ENCODE data around the gene TUBB3.

The TUBB3 gene

DNA sequence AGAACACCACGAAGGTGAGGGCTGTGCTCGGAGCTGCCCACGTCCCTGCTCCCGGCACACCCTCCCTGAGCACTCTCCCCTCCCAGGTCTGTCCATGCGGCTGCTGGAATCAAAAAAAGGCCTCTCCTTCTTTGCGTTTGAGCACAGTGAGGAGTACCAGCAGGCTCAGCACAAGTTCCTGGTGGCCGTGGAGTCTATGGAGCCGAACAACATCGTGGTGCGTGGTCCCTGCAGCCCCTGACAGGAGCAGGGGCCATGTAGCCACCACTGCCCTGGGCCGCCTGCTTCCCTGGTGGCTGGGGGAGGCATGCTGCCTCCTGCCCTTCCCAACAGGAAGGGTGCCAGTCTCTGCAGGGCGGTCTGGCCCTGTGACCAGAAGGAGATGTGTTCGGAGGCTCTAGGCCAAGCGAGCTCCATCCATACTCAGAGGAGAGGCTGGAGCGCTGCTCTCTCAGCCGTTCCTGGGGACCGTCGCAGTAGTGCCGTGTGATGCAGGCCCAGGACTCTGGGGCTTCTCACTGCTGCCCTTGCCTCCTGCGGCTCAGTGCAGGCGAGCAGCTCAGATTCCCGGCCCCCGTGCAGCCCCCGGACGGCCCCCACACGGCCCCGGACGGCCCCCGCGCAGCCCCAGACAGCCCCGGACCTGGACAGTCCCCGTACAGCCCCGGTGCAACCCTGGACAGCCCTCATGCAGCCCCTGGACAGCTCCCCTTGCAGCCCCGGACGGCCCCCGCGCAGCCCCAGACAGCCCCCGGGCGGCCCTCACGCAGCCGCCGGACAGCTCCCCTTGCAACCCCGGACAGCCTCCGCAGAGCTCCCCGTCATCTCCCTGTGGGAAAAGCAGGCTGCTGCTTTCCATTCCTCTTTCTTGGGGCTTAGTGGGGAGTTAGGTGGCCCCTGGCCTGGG lies 29.2 kb upstream of the TUBB3 start:
- no peak for DNase-seq
- no peak overlapping the region for H3K4me3 Mint-ChIP-seq
- ATAC-seq = no peak
- no peak overlapping the region for H3K27ac Mint-ChIP-seq
- H3K27me3 Mint-ChIP-seq = no peaks in the 10 kb centered on the region
- no peaks in the 10 kb centered on the region for H3K9me3 Mint-ChIP-seq
- H3K4me1 Mint-ChIP-seq = peaks cover 12% of the 10 kb centered on the region
- peaks cover 37% of the 10 kb centered on the region for H3K36me3 Mint-ChIP-seq (ENCODE audit: low read depth)

DNA sequence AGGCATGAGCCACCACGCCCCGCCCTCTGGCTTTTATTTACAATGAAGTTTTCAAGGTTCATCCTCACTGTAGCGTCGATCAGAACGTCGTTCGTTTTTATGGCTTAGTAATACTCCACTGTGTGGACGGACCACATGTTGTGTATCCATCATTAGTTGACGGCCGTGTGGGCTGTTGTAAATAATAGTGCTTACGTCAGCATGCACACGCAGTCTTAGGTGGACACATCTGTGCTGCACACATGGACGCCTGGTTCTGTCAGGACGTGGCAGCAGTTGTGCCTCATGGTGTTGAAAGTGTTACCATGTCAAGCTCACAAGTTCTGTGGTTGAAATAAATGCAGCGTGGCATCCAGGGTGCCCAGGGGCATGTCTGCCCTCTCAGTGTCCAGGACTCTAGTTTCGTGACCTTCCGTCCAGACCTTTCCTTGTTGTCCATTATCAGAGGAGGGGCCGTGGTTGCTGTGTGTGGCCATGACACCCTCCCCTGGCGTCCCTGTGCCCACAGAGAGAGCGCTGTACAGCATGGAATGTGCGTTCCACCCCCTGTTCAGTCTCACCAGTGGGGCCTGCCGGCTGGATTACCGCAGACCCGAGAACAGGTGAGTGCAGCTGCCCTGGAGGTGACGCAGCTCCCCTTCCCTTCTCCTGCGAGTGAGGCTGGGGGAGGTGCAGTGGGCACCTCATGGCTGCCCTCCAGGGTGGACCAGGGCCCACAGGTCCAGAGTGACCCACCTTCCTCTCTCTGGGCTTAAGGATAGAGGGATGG lies 27.5 kb upstream of the TUBB3 start:
- DNase-seq (no peak), ATAC-seq (no peak)
- Mint-ChIP-seq H3K27ac (no peak overlapping the region), H3K9me3 (no peaks in the 10 kb centered on the region), H3K27me3 (no peaks in the 10 kb centered on the region), H3K36me3 (ENCODE audit: low read depth) (peaks cover 45% of the 10 kb centered on the region), H3K4me3 (no peak overlapping the region), H3K4me1 (peaks cover 13% of the 10 kb centered on the region)

DNA sequence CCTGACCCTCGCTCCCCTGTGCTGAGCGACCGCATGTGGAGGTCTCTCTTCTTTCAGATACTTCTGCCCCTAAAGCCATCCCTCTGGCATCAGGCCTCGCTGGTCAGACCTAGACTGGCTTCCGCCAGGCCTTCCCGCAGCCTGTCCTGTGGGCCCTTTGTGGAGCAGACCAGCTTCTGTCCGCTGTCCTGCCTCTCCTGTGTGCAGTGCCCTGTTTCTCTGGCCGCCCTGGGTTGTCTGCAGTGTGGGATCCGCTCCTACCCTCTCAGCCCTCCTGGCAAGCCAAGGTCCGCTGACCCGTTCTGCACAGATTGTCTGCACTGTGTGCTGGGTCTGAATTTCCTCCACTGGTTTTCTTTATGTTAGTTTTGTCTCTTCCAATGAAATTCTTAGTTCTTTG lies 25.9 kb upstream of the TUBB3 start:
- peaks cover 36% of the 10 kb centered on the region for H3K36me3 Mint-ChIP-seq (ENCODE audit: low read depth)
- H3K27me3 Mint-ChIP-seq = no peaks in the 10 kb centered on the region
- no peak overlapping the region for H3K4me3 Mint-ChIP-seq
- H3K4me1 Mint-ChIP-seq = peaks cover 10% of the 10 kb centered on the region
- no peaks in the 10 kb centered on the region for H3K9me3 Mint-ChIP-seq
- H3K27ac Mint-ChIP-seq = no peak overlapping the region
- DNase-seq = no peak
- no peak for ATAC-seq

DNA sequence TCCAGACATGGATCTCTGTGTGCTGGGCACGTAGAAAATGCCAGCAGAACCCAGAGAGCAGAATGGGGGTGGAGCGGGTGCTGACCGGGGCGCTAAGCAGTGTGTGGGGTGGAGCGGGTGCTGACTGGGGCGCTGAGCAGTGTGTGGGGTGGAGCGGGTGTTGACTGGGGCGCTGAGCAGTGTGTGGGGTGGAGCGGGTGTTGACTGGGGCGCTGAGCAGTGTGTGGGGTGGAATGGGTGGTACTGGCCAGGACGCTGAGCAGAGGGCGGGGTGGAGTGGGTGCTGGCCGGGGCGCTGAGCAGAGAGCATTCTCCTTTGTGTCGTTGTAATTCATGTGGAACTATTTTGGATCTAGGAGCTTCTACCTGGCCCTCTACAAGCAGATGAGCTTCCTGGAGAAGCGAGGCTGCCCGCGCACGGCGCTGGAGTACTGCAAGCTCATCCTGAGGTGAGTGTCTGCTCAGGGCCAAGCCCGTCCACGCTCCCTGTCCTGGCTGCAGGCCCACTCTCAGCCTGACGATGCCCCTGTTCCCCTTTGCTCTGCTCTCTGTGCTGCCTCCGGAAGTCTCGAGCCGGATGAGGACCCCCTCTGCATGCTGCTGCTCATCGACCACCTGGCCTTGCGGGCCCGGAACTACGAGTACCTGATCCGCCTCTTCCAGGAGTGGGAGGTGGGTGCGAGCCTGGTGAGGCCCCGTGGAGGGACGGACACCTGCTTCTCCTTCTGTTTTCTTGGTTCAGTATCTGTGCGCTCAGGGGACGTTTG lies 24.8 kb upstream of the TUBB3 start:
- H3K27me3 Mint-ChIP-seq = no peaks in the 10 kb centered on the region
- H3K4me3 Mint-ChIP-seq = no peak overlapping the region
- no peak for DNase-seq
- peaks cover 10% of the 10 kb centered on the region for H3K4me1 Mint-ChIP-seq
- peaks cover 29% of the 10 kb centered on the region for H3K36me3 Mint-ChIP-seq (ENCODE audit: low read depth)
- H3K9me3 Mint-ChIP-seq = no peaks in the 10 kb centered on the region
- ATAC-seq = no peak
- no peak overlapping the region for H3K27ac Mint-ChIP-seq

DNA sequence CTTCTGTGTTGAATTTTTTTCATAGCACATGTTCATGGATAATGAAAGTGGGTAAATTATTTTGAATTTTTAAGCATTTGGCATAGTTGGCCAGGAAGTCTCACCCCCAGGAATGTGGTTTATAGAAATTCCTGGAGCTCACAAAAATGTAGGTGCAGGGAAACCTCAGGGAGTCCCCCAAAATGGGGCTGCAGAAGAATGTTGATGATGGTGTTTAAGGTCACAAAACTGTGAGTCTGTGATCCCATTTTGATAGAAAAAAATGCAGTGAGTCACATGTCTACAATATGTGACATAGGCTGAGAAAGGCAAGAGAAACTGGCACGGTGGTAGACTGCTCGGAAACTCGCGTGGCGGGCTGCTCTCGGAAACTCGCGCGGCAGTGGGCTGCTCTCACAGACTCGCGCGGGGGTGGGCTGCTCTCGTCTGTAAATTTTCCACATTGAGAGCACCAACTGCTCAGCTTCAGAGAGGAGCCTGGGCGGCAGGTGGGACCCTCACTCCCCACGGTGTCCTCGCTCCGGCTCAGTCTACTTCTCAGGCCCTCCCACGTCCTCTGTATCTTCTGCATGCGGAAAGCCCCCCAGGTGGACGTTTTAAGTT lies 23.2 kb upstream of the TUBB3 start:
- DNase-seq (no peak), ATAC-seq (peak; percentile 42)
- H3K27ac Mint-ChIP-seq = peak overlapping the region; percentile 18

DNA sequence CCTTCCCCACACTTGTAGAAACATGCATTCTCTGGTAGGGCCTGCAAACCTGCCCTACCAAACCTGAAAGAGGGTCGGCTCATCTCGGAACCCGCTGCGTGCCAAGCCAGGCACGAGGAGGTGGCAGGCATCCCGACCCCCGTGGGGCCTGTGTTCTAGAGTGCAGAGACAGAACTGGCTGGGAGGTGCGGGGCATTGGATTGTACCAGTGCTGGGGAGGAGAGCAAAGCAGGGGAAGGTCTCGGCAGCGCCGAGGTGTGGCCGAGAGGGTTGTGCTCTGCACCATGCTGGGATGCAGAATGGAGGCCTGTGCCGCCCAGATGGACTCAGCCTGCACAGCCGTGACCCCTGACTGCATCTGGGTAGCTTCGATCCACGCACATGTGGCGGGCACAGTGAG lies 22.3 kb upstream of the TUBB3 start:
- no peak for DNase-seq
- Mint-ChIP-seq H3K27ac (no peak overlapping the region), H3K27me3 (no peaks in the 10 kb centered on the region)

More for the DNA sequence above, 23.2 kb upstream of the TUBB3 start:
- H3K4me1 Mint-ChIP-seq = peaks cover 10% of the 10 kb centered on the region
- H3K36me3 Mint-ChIP-seq (ENCODE audit: low read depth) = peaks cover 27% of the 10 kb centered on the region
- no peaks in the 10 kb centered on the region for H3K9me3 Mint-ChIP-seq
- no peak overlapping the region for H3K4me3 Mint-ChIP-seq
- no peaks in the 10 kb centered on the region for H3K27me3 Mint-ChIP-seq

DNA sequence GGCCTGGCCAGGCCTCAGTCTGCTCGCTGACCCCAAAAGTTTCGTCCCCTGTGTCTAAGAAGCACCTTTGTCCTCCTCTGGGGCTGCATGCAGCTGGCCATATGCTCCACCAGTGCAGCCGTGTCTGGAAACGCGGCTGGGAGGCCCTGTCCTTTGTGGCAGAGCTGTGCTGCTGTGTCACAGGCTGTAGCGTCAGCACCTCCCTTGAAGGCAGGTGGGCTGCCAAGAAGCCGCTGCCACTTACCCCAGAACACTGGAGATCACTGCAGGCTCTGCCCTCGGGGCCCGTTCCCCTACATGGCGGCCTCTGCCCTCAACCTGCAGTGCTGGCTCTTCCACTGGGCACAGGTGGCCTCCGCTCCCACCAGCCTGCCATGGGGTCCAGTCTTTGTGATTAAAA lies 20.2 kb upstream of the TUBB3 start:
- Mint-ChIP-seq H3K27ac (no peak overlapping the region), H3K4me3 (no peak overlapping the region), H3K9me3 (no peaks in the 10 kb centered on the region), H3K27me3 (no peaks in the 10 kb centered on the region), H3K4me1 (peaks cover 10% of the 10 kb centered on the region), H3K36me3 (ENCODE audit: low read depth) (peaks cover 27% of the 10 kb centered on the region)
- no peak for ATAC-seq
- DNase-seq = no peak

More for the DNA sequence above, 22.3 kb upstream of the TUBB3 start:
- Mint-ChIP-seq H3K4me1 (peaks cover 10% of the 10 kb centered on the region), H3K9me3 (no peaks in the 10 kb centered on the region), H3K36me3 (ENCODE audit: low read depth) (peaks cover 25% of the 10 kb centered on the region), H3K4me3 (no peak overlapping the region)
- ATAC-seq = no peak

DNA sequence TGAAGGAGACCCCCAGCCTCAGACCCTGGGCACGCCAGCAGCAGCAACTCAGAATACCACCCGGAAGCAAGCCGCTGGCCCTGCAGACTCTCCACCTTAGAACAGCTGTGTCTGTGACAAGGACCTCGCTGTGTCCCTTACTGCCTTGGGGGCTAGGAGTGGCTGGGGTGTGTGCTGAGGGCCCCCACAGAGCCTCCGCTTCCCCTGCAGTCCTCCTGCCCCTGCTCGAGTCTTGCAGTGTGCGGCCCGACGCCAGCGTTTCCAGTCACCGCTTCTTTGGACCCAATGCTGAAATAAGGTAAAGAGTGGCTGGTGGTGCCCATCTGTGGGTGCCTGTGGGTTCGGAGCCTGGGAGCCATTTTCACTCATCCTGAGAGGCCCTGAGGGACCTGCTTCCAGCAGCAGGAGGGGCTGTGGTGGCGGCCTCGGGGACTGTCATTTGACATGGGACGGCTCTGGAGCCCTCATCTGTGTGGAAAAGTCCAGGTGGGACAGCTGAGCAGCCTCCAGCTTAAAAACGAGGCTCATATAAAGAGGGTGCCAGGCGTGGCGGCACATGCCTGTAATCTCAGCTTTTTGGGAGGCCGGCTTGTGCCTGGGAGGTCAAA lies 19.1 kb upstream of the TUBB3 start:
- Mint-ChIP-seq H3K9me3 (no peaks in the 10 kb centered on the region), H3K4me3 (no peak overlapping the region), H3K4me1 (peaks cover 10% of the 10 kb centered on the region), H3K36me3 (ENCODE audit: low read depth) (peaks cover 27% of the 10 kb centered on the region), H3K27ac (no peak overlapping the region), H3K27me3 (no peaks in the 10 kb centered on the region)
- DNase-seq (no peak), ATAC-seq (no peak)

DNA sequence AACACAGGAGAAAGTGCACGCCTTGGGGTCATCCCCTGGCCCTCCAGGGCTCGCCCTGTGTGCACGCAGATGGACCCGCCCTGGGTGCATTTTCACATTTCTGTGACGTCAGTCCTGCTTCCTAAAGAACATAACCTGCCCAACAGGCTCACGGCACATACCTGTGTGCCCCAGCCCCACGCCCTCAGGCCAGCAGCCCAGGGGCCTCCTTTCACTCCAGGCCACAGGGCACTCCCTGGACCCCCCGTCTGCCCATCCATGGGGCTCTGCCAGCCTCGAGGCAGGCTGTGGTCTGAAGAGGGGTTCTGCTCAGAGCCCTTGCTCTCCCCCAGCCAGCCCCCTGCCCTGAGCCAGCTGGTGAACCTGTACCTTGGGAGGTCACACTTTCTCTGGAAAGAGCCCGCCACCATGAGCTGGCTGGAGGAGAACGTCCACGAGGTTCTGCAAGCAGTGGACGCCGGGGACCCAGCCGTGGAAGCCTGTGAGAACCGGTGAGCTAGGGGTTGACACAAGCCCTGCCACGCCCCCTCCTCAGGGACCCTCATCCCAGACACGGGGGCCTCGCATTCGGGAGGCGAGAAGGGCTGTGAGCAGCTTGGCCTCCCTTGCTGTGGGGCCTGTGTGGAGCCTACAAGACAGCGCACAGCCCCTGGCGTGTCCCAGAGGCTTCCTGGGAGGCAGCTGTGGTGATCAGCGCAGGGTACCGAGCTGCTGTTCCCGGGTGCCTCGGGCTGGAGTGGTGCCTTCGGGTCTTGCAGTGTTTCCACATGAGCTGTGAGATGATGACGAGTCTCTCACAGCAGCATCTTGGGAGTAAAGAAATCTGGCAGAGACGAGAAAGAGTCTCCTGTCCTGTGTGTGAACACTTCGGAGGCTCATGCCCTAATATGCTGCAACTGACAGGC lies 18.3 kb upstream of the TUBB3 start:
- H3K27me3 Mint-ChIP-seq = no peaks in the 10 kb centered on the region
- no peak overlapping the region for H3K4me3 Mint-ChIP-seq
- H3K27ac Mint-ChIP-seq = no peak overlapping the region
- no peaks in the 10 kb centered on the region for H3K9me3 Mint-ChIP-seq
- ATAC-seq (no peak), DNase-seq (no peak)
- peaks cover 22% of the 10 kb centered on the region for H3K36me3 Mint-ChIP-seq (ENCODE audit: low read depth)
- peaks cover 7% of the 10 kb centered on the region for H3K4me1 Mint-ChIP-seq

DNA sequence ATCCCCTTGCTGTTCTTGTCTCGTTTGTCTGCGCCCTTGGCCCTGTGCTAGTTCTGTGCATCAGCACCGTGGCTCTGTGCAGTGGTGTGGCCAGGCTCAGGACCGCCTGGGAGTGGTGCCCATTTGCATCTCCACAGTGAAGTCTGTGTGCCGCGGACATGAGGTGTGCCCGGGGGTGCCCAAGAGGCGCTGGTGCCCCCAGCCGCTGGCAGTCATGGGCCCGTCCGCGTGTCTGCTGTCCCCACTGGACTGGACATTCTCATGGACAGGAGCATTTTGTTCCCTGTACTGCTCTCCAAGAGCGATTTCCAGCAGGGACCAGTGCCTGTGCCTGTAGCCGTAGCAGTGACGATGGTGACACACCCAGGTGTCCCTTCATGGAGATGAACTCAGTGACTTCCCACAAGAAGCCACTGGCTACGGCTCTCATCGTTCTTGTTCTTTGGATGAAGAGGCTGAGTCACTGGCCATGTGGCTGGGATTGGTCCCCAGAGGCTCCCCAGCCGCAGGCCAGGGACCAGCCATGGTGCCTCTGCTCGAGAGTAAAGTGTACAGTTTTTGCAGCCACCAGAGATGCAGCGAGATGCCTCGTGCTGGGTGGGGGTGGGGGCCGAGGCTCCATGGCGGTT lies 17.5 kb upstream of the TUBB3 start:
- ATAC-seq = no peak
- Mint-ChIP-seq H3K27ac (no peak overlapping the region), H3K4me1 (no peaks in the 10 kb centered on the region), H3K36me3 (ENCODE audit: low read depth) (peaks cover 16% of the 10 kb centered on the region), H3K27me3 (no peaks in the 10 kb centered on the region), H3K9me3 (no peaks in the 10 kb centered on the region), H3K4me3 (no peak overlapping the region)
- DNase-seq = no peak

DNA sequence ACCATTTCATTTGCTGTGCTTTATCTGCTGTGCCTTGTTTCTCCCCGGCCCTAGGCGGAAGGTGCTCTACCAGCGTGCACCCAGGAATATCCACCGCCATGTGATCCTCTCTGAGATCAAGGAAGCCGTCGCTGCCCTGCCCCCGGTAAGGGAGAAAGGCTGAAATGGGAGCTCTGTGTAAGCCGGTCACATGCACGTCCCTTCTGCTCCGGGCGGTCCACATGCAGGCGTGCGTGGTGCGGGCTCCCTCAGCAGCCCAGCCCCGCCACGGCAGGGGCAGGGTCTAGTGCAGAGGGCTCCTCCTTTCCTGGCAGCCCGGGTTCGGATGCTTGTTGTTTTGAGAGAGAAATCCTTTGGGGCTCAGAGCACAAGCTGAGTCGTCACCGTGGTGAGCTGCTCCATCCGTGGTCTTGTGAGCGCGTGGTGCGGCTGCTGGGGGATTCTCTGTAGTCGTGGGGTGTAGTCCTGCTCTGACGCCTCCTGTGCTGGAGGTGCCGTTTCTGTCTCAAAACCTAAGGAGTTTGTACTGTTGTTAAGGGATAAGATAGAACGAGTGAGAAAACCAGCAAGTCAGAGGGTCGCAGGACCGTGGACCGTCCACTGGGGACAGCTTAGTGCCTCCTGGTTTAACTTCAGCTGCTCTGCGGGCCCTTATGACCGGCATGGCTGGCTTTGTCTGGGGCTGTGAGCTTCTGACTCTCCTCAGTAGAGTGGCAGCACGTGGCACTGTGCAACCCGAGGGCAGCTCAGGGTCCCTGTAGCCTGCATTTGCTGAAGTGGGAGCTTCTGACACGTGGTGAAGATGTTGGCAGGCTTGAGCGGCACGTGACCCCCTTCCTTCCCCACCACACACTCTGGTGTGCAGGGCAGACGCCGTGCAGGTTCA lies 16.8 kb upstream of the TUBB3 start:
- H3K9me3 Mint-ChIP-seq = no peaks in the 10 kb centered on the region
- DNase-seq (no peak), ATAC-seq (no peak)
- no peak overlapping the region for H3K27ac Mint-ChIP-seq
- no peak overlapping the region for H3K4me3 Mint-ChIP-seq
- H3K27me3 Mint-ChIP-seq = no peaks in the 10 kb centered on the region
- H3K4me1 Mint-ChIP-seq = no peaks in the 10 kb centered on the region
- H3K36me3 Mint-ChIP-seq (ENCODE audit: low read depth) = peaks cover 16% of the 10 kb centered on the region
